ENCODE data around the gene SIGLEC10.
"Not testable (repeated sequence)": the region's sequence is repeated elsewhere in the genome, so short reads cannot be mapped to it uniquely, and the experiment has no call there.

Gene SIGLEC10, protein sequence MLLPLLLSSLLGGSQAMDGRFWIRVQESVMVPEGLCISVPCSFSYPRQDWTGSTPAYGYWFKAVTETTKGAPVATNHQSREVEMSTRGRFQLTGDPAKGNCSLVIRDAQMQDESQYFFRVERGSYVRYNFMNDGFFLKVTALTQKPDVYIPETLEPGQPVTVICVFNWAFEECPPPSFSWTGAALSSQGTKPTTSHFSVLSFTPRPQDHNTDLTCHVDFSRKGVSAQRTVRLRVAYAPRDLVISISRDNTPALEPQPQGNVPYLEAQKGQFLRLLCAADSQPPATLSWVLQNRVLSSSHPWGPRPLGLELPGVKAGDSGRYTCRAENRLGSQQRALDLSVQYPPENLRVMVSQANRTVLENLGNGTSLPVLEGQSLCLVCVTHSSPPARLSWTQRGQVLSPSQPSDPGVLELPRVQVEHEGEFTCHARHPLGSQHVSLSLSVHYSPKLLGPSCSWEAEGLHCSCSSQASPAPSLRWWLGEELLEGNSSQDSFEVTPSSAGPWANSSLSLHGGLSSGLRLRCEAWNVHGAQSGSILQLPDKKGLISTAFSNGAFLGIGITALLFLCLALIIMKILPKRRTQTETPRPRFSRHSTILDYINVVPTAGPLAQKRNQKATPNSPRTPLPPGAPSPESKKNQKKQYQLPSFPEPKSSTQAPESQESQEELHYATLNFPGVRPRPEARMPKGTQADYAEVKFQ

DNA sequence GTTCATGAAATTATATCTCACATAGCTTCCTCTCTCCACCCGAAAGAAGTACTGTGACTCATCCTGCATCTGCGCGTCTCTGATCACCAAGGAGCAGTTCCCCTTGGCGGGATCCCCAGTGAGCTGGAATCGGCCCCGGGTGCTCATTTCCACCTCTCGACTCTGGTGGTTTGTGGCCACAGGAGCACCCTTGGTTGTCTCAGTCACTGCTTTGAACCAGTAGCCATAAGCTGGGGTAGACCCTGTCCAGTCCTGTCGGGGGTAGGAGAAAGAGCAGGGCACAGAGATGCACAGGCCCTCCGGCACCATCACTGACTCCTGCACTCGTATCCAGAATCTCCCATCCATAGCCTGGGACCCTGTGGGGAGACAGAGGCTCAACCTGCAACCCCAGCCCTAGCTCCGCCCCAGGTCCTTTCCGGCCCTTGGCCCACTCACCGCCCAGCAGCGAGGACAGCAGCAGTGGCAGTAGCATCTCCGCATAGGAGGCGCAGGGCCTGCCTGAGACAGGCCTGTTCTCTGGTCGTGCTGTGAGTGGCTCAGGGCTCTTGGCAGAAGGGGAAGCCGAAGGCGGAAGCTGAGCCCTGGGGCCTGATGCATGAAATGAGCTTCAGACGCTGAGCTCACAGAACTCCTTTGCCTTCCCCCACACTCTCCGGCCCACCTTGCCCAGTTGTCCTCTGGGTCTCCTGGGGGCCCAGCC lies at the start of gene SIGLEC10:
Gene SIGLEC10, minus strand, starts transcription at position 536 of the 703 bp plus-strand sequence. Its CDS starts 61 bp downstream, at position 475.
- DNase-seq (ENCODE audit: insufficient read length, low spot score) (no peak), FAIRE-seq (no peak)

DNA sequence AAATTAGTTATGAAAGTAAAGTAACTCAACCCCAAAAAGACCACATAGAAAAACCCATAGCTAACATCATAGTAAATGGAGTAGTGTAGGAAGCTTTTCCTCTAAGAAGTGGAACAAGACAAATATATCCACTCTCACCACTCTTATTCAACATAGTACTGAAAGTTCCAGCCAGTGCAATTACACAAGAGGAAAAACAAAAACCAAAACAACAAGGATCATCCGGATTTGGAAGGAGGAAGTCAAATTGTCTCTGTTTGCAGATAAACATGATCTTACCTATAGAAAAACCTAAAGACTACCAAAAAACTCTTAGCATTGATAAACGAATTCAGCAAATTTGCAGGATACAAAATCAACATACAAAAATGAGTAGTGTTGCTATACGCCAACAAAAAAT lies 49.3 kb upstream of the SIGLEC10 start:
- DNase-seq (ENCODE audit: insufficient read length, low spot score) (no peak), FAIRE-seq (no peak)

DNA sequence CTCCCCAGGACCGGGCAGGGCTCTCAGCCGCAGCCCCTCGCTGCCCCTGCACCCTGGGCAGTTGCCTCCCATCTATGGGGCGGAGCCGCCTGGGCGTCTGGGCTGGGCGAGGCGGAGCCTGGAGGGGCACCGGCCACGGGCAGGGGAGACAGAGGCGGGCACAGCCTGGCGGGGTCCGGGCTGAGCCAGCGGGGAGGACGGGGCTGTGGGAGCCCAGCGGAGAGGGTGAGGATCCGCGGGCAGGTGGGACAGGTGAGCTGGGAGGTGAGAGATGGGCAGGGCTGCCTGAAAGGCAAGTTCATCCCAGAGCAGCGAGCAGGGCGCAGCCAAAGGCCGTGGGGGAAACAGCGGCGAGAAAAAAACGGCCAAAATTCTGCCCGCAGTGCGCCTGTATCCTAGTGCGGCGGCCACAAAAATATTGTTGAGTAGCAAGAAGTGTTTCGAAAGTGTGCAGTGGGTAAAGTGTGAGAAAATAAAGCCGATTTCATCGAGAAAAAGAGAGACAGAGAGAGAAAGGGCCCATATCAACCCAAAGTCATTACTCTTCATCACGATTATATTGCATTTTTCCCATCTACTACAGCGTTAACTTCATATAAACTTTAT lies 46.6 kb upstream of the SIGLEC10 start:
- not testable (repeated sequence) for FAIRE-seq

DNA sequence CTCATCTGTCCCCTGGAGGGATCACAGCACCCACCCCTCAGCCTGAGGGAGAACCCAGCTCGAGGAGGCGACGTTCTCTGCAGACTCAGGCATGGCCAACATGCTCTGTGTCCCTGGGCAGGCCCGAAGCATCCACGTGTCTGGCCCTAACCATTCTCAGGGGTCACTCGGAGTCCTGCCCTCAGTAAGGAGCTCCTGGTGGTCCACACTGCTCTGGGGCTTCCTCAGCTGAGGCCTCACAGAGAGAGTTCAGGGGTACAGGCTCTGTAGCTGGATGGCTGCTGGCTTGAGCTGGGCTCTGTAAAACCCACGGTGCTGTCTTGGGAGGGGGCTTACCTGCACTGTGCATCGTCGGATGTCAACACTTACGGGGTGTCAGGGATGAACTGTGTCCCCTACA lies 45.2 kb upstream of the SIGLEC10 start:
- FAIRE-seq: no peak
- no peak for DNase-seq (ENCODE audit: insufficient read length, low spot score)

More for the DNA sequence above, 46.6 kb upstream of the SIGLEC10 start:
- DNase-seq (ENCODE audit: insufficient read length, low spot score): not testable (repeated sequence)

DNA sequence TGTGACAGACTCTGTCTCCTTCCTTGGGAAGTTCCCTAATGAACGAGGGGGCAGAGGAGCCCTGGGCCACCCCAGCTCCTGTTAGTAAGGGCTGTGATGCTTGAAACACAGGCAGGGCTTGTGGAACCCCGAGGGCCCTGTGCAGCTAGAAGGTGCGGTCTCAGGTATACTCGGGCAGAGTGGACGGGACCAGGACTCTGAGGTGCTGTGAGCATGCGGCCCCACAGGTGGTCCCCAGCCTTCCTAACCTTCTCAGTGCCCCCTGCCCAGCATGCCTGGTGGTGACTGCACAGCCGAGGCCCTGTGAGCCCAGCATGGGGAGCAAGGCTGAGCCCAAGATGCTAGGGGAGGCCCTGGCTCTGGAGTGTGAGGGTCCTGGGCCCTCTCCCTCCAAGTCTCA lies 44.8 kb upstream of the SIGLEC10 start:
- DNase-seq (ENCODE audit: insufficient read length, low spot score): no peak
- no peak for FAIRE-seq

DNA sequence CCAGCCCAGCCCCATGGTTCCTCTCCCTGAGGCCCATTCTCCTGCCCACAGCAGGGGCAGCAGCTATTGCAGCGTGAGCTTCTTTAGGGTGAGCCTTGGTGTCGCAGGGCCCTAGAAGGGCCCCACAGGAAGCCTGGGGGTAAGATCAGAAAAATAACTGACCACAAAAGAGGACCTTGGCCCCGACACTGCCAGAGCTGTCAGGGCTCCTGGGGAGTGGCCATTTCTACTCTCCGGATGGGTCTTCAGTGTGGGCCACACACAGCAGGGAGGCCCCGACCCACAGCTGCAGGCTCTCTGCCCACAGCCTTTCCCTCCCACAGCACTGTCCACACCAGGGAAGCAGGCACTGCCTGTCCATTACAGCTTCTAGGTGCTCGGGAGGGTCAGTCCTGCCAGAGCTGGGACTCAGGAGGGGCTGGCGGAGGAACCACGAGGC lies 44.3 kb upstream of the SIGLEC10 start:
- DNase-seq (ENCODE audit: insufficient read length, low spot score): no peak
- no peak for FAIRE-seq

DNA sequence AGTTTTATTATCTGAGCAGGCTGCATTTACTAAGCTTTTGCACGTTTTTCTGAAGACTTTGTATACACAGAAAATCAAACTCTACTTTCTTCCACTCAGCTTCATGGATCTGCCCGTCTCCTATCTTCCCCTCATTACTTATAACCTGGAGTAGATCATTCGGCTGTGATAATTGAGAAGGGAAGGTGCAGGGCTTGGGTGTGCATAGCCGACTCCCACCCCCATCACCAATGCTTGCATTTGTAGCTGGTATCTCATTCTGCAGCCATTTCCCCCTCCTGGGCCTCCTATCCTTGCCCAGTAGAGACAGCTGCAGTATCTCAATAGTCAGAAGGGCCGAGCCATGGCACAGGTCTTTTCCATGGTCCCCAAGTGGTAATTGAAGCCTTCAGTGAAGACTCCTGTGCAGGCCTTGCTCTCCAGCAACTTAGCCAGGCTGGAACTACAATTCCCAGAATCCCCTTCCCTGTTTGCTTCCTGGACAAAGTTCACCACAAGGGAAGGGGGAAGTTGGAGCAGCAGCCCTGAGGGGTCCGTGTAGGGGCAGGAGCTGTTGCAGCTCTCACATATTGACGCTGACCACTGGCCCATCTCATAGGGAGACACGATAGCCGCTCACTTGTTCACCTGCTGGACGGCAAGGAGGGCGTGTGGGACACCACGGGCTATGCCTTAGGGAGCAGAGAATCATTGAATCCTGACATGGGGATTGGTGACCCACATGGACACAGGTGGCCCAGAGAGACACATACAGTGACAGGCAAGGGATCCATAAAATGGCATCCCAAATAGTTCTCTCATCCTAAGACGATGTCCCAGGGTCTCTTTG lies 42.9 kb upstream of the SIGLEC10 start:
- DNase-seq (ENCODE audit: insufficient read length, low spot score): no peak
- no peak for FAIRE-seq

DNA sequence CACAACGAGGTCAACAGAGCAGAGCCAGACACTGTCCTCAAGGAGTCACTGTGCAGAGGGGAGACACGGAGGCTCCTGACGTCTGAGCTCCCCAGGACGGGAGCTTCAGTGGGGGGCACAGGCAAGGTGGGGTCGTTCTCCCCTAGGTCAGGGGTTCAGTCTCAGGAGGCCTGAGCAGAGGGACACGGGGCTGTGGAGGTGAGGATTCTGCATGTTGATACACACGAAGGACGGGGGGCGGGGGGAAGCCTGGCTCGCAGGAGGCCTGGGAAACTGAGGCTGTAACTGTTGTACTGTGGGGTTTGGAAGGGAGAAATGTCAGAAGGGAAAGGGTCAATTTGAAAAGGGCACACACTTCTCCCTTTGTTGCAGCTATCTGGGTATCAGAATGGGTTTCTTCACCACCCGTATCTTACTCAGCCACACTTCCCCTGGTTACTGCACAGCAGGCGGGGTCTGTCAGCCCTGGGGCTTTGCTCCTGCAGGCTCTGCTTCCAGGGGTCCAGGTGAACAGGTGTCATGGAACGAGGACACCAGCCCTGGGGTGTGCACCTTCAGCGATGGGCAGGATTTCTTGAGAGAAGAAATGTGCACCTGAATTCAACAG lies 41.6 kb upstream of the SIGLEC10 start:
- FAIRE-seq (no peak), DNase-seq (ENCODE audit: insufficient read length, low spot score) (no peak)

DNA sequence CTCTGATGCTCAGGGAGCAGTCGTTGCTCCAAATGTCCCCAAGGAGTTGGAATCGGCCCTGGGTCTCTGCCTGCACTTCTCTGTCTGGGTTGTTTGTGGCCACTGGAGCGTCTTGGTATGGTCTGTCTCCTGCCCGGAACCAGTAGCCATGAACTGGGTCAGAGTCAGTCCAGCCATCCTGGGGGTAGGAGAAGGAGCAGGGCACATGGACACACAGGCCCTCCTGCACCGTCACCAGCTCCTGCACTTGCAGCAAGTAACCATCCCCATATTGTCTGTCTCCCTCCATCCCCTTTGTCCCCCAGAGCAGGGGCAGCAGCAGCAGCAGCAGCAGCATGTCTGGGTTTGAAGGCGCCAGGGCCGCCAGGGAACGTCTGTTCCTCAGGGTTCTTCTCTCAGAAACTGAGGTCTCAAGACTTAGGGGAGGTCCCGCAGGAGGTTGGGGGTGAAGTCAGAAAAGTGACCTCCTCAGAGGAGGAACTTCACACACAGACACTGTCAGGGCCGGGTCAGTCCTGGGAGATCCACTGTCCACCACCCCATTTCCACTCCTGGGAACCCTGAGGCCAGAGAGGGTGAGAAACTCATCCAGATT lies 40.7 kb upstream of the SIGLEC10 start, which contains the start of gene SIGLEC8:
Gene SIGLEC8, minus strand, starts transcription at position 404 of the 595 bp plus-strand sequence. Its CDS starts 67 bp downstream, at position 337.
- FAIRE-seq: no peak
- no peak for DNase-seq (ENCODE audit: insufficient read length, low spot score)

DNA sequence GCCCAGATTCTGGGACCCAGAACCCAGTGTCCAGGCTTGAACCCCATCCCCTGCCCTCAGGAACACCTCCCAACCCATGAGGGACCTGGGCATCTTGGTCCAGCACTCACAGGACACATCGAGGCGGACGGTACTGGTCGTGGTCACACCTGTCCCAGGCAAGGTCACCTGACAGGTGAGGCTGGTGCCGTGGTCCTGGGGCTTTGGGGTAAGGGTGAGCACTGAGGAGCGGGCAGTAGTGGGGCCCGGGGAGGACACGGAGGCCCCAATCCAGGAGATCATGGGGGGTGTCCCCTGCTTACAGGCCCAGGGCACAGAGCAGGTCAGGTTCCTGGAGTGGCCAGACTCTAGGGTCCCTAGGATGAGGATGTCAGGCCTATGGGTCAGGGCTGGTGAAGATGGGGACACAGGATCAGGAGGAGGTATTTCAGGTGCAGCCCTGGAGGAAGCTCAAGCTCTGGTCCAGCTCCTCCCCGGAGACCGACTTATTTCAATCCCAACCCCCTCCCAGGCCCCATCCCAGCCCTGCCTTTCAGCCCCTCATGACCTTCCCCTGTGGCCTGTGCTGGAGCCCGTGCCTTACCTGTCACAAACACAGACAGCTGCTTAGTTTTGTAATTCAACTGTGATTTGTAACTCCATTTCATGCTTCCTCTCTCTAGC lies 40.0 kb upstream of the SIGLEC10 start:
- FAIRE-seq (no peak), DNase-seq (ENCODE audit: insufficient read length, low spot score) (no peak)

DNA sequence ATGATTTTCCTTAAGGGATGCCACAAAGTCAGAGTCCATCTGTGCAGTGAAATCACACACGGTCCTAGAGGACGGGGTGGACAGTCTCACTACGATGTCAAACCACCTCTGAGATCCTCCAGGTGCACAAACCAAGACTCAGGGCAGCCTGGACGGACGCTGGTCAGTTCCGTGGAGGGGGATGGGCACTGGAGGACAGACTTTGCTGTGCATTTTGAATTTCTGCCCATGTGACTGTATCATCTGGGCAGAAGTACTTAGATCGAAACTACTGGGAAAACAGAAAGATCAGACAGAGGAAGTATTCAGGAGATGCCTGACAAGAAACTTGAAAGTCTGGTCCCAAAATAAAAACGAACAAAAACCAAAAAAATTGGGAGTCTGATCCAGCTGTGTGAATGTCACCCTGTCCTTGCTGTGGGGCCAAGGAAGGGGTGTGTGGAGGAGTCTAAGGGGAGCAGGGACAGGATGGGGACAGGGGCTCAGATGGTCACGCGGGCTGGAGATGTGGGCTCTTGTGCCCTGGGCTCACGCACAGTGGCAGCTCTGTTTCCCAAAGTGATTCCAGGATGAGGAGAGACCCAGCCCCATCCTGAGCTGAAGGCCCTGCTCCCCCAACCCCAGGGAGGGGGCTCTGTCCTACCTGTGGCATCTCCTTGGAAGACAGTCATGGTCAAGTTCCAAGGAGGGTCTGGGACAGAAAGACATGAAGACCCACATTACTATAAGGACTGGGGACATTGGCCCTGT lies 39.3 kb upstream of the SIGLEC10 start:
- FAIRE-seq (no peak), DNase-seq (ENCODE audit: insufficient read length, low spot score) (no peak)

DNA sequence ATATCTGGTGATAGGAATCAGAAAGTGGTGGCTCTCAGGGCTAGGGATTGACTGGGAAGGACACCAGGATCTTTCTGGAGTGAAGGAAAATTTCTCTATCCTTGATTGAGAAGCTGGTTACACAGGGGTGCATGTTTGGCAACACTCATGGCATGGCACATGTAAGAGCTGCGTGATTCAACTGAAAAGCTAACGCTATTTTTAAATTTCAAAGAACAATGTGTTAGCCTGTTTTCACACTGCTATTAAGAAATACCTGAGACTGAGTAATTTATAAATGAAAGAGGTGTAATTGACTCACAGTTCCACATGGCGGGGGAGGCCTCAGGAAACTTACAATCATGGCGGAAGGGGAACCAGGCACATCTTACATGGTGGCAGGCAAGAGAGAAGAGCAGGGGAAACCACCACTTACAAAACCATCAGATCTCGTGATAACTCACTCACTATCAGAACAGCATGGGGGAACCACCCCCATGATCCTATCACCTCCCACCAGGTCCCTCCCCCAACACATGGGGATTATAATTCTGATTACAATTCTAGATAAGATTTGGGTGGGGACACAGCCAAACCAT lies 33.4 kb upstream of the SIGLEC10 start:
- DNase-seq (ENCODE audit: insufficient read length, low spot score) (no peak), FAIRE-seq (no peak)

DNA sequence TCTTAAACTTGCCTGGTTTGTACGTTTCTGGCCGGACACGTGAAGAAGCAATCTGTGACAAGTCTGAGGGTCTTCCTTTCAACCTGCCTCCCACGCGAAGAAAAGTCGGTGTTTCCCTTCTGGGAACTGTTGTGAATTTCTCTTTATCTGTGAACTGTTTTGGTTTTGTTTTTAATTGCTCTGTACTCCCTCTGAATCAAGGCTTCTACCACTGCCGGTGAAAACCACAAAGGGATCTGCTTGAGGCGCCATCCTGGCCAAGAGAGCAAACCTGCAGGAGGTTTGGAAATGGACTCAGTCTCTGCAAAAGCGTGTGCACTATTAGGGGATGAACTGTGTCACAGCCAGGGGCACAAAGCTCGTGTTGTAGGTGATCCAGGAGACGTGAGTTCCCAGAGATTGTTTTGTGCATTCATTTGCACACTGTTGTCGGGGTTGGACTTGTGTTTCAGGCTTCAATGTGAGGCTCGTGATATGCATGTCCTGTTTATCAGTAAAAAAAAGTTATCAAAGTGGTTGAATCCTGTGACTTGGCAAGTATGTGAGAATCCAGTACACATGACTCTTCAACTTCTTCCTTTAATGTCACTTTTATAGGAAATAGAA lies 31.1 kb upstream of the SIGLEC10 start:
- no peak for DNase-seq (ENCODE audit: insufficient read length, low spot score)
- no peak for FAIRE-seq

DNA sequence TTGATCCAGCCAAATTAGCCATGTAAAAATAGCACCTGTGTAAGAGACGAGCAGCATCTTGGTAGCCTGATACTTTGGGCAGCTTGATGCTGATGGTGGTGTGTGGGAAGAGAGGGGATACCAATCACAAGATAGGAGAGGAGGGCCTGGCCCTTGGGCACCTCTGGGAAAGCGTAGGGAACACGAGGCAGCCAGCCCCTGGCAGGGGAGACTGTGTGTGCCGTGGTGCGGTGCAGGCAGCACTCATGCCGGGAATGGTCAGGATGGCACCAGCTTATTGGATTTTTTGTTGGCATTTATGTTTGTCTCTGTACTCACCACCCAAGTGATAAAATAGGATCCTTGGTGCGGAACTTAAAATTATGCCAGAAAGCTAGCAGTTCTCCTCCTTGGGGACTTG lies 30.6 kb upstream of the SIGLEC10 start:
- FAIRE-seq (no peak), DNase-seq (ENCODE audit: insufficient read length, low spot score) (no peak)

DNA sequence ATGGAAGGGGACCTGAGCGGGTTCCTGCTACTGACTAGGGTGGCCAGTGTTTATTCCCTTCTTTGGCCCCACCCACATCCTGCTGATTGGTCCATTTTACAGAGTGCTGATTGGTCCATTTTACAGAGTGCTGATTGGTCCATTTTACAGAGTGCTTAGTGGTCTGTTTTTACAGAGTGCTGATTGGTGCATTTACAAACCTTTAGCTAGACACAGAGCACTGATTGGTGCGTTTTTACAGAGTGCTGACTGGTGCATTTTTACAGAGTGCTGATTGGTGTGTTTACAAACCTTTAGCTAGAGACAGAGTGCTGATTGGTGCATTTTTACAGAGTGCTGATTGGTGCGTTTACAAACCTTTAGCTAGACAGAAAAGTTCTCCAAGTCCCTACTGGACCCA lies 30.1 kb upstream of the SIGLEC10 start:
- not testable (repeated sequence) for DNase-seq (ENCODE audit: insufficient read length, low spot score); FAIRE-seq

DNA sequence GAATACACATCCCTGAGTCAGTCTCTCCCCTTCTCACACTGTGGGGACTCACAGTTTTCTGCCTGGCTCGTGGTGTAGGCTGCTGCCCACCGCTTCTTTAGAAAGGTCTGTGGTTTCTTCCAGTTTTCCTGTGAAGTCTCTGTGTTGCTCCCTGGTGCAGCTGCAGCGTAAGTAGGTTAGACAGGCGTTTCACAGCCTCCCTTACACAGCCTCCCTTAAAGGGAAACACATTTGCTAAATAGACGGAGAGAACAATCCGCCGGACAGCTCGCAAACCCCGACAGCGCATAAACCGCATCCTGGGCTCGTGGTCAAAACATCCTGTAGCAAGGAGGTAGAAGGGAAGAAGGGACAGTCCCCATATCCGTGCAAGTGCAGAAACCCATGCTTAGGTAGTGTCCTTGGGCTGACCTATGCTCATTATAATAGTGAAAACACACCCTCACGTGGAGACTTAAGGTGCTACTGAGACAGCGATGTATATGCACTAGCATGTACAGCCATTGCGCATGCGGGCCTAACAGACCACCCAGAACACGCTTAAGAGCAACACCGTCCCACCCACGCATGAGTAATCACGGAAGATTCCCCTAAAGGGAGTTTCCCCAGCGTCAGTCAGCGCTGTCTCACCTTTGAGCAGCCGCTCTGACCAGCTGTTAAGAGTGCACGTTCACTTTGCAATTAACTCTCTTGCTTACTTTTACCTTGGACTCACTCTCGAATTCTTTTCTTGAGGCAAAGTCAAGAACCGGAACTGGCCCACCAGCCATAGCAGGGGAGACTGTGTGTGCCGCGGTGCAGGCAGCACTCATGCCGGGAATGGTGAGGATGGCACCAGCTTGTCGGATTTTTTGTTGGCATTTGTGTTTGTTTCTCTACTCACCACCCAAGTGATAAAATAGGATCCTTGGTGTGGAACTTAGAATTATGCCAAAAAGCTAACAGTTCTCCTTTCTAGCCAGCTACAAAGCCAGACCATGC lies 24.3 kb upstream of the SIGLEC10 start:
- DNase-seq (ENCODE audit: insufficient read length, low spot score) (no peak), FAIRE-seq (no peak)
